ENCODE results near the gene APOA1. TPM values are rescaled to one million over a fixed set of nuclear protein-coding genes. Genes with fewer than 3 reads are reported as not detected.
A peak's percentile ranks its signal among the peaks of the same experiment; 100 is the strongest.

Gene APOA1
- total RNA-seq, 1 donor from 2014 or later, result 0.96 TPM

GRCh38 chr11:116864531-116864930 is 27.1 kb upstream of the APOA1 start:
- Mint-ChIP-seq H3K27me3 (ENCODE audit: low read depth) (no peaks in the 10 kb centered on the region), H3K4me3 (no peak overlapping the region), H3K27ac (ENCODE audit: unreplicated experiment) (no peak overlapping the region), H3K4me1 (no peaks in the 10 kb centered on the region), H3K9me3 (no peaks in the 10 kb centered on the region), H3K36me3 (ENCODE audit: low read depth) (peaks cover 14% of the 10 kb centered on the region)
- no peak for TF ChIP-seq CTCF (conservative IDR thresholded peaks at IDR 0.05)
- no peak for DNase-seq (ENCODE audit: low read depth, low spot score)

- H3K9me3 Mint-ChIP-seq, result no peaks in the 10 kb centered on the region
- peaks cover 18% of the 10 kb centered on the region for H3K36me3 Mint-ChIP-seq (ENCODE audit: low read depth)
- H3K27ac Mint-ChIP-seq (ENCODE audit: unreplicated experiment), result no peak overlapping the region
- H3K4me3 Mint-ChIP-seq, result no peak overlapping the region
- H3K4me1 Mint-ChIP-seq, result no peaks in the 10 kb centered on the region
- no peak for TF ChIP-seq CTCF (conservative IDR thresholded peaks at IDR 0.05)
- DNase-seq (ENCODE audit: low read depth, low spot score), result no peak
- H3K27me3 Mint-ChIP-seq (ENCODE audit: low read depth), result no peaks in the 10 kb centered on the region
Measured at GRCh38 chr11:116862951-116863350, 25.5 kb upstream of the APOA1 start.

- H3K27me3 Mint-ChIP-seq (ENCODE audit: low read depth), result no peaks in the 10 kb centered on the region
- no peak for DNase-seq (ENCODE audit: low read depth, low spot score)
- peaks cover 18% of the 10 kb centered on the region for H3K36me3 Mint-ChIP-seq (ENCODE audit: low read depth)
- no peaks in the 10 kb centered on the region for H3K9me3 Mint-ChIP-seq
- no peaks in the 10 kb centered on the region for H3K4me1 Mint-ChIP-seq
- no peak for TF ChIP-seq CTCF (conservative IDR thresholded peaks at IDR 0.05)
- H3K4me3 Mint-ChIP-seq, result no peak overlapping the region
- peak overlapping the region; percentile 12 for H3K27ac Mint-ChIP-seq (ENCODE audit: unreplicated experiment)
Measured at GRCh38 chr11:116862185-116862584, 24.8 kb upstream of the APOA1 start.

- peak overlapping the region; percentile 83 for H3K27ac Mint-ChIP-seq (ENCODE audit: unreplicated experiment)
- no peak overlapping the region for H3K4me3 Mint-ChIP-seq
- TF ChIP-seq CTCF (conservative IDR thresholded peaks at IDR 0.05), result no peak
- no peak for DNase-seq (ENCODE audit: low read depth, low spot score)
- no peaks in the 10 kb centered on the region for H3K4me1 Mint-ChIP-seq
- H3K27me3 Mint-ChIP-seq (ENCODE audit: low read depth), result no peaks in the 10 kb centered on the region
- no peaks in the 10 kb centered on the region for H3K9me3 Mint-ChIP-seq
- peaks cover 19% of the 10 kb centered on the region for H3K36me3 Mint-ChIP-seq (ENCODE audit: low read depth)
Measured at GRCh38 chr11:116861539-116861938, 24.1 kb upstream of the APOA1 start.

- no peak overlapping the region for H3K4me3 Mint-ChIP-seq
- H3K27me3 Mint-ChIP-seq (ENCODE audit: low read depth), result no peaks in the 10 kb centered on the region
- no peaks in the 10 kb centered on the region for H3K9me3 Mint-ChIP-seq
- H3K27ac Mint-ChIP-seq (ENCODE audit: unreplicated experiment), result no peak overlapping the region
- no peak for TF ChIP-seq CTCF (conservative IDR thresholded peaks at IDR 0.05)
- no peaks in the 10 kb centered on the region for H3K4me1 Mint-ChIP-seq
- no peak for DNase-seq (ENCODE audit: low read depth, low spot score)
- peaks cover 23% of the 10 kb centered on the region for H3K36me3 Mint-ChIP-seq (ENCODE audit: low read depth)
Measured at GRCh38 chr11:116860303-116860702, 22.9 kb upstream of the APOA1 start.

- Mint-ChIP-seq H3K27ac (ENCODE audit: unreplicated experiment) (no peak overlapping the region), H3K27me3 (ENCODE audit: low read depth) (no peaks in the 10 kb centered on the region), H3K4me1 (no peaks in the 10 kb centered on the region), H3K9me3 (no peaks in the 10 kb centered on the region), H3K36me3 (ENCODE audit: low read depth) (peaks cover 26% of the 10 kb centered on the region), H3K4me3 (no peak overlapping the region)
- TF ChIP-seq CTCF (conservative IDR thresholded peaks at IDR 0.05), result no peak
- no peak for DNase-seq (ENCODE audit: low read depth, low spot score)
Measured at GRCh38 chr11:116859175-116859574, 21.8 kb upstream of the APOA1 start.
